A549 (cell line): ENCODE data around the gene SMAD6. TPM values are rescaled to one million over a fixed set of nuclear protein-coding genes. Genes with fewer than 3 reads are reported as not detected.

Experiments used
- ATAC-seq, 2 experiments: fragments of 200-7000 bp in 1 of 2; fragments of >200 bp in 1 of 2; cut with Nextera tagmentation in 1 of 2; cut with Tn5 transposase in 1 of 2; 3 replicates each; pipeline versions ENCODE4 v1.8.0 to v1.9.1; 2018 to 2020; ENCODE audit warnings: mild to moderate bottlenecking in 1 of 2, moderate library complexity in 1 of 2
- CTCF ChIA-PET: fragments of 300-600 bp; sonication (Branson Sonifier 250); formaldehyde crosslinking; extraction: SDS; loops from one replicate; lab custom pipeline; 2021; ENCODE audit warnings: antibody characterized with exemption, inconsistent platforms; lab: Yijun Ruan, JAX
- POLR2A ChIA-PET: fragments of 350-600 bp; formaldehyde crosslinking; extraction: SDS; loops from one replicate; lab custom pipeline; 2021; ENCODE audit warnings: antibody characterized with exemption, inconsistent platforms; lab: Yijun Ruan, JAX
- DNase-seq, 2 experiments: peaks; one replicate each; pipeline versions ENCODE4 v3.0.0 to v3.0.0-alpha.2; 2011 to 2016; ENCODE audit warnings: low read depth in 1 of 2, low spot score in 1 of 2
- FAIRE-seq: peaks from 2 replicates; lab custom pipeline; 2011; peaks lifted over from hg19 to GRCh38; lab: Jason Lieb, UNC
- H3K27ac ChIP-seq, 2 experiments: fragments of >200 bp; sonication (Bioruptor Twin); formaldehyde crosslinking; 3 replicates each; pipeline ENCODE4 v1.5.1; 2016 to 2017
- H3K4me1 ChIP-seq: fragments of >200 bp; sonication (Bioruptor Twin); formaldehyde crosslinking; 3 replicates; pipeline ENCODE4 v1.6.1; 2016
- H3K4me2 ChIP-seq: fragments of >200 bp; sonication (Bioruptor Twin); formaldehyde crosslinking; 3 replicates; pipeline ENCODE4 v1.6.1; 2016
- H3K4me3 ChIP-seq: fragments of >200 bp; sonication (Bioruptor Twin); formaldehyde crosslinking; 3 replicates; pipeline ENCODE4 v1.5.1; 2016
- H3K9me3 ChIP-seq: fragments of >200 bp; sonication (Bioruptor Twin); formaldehyde crosslinking; 3 replicates; pipeline ENCODE4 v1.6.1; 2016
- CBX8 ChIP-seq: fragments of 200-600 bp; sonication (generic); IDR thresholded peaks from 2 replicates; pipeline ENCODE4 v1.6.1; 2016
- FOSL2 ChIP-seq, 2 experiments: fragments of 450-650 bp in 1 of 2; fragments of >200 bp in 1 of 2; sonication (Bioruptor Twin) in 1 of 2; formaldehyde crosslinking; IDR thresholded peaks; 2 replicates each; pipeline versions ENCODE4 v1.5.0 to v1.6.1; 2016 to 2020; ENCODE audit warnings: mild to moderate bottlenecking in 1 of 2, moderate library complexity in 1 of 2
- FOXS1 ChIP-seq: fragments of 250-450 bp; sonication (Bioruptor Pico); IDR thresholded peaks from 2 replicates; pipeline ENCODE4 v1.5.0; 2020; ENCODE audit warnings: mild to moderate bottlenecking, moderate library complexity
- GATA3 ChIP-seq: IDR thresholded peaks from 2 replicates; pipeline ENCODE4 v1.6.1; 2012; ENCODE audit warnings: borderline replicate concordance
- MAZ ChIP-seq: fragments of 150-350 bp; IDR thresholded peaks from 2 replicates; pipeline ENCODE4 v1.6.1; 2014; ENCODE audit warnings: antibody characterized with exemption, low read depth, low read length, borderline replicate concordance
- MYC ChIP-seq: IDR thresholded peaks from 2 replicates; pipeline ENCODE4 v1.6.1; 2012; ENCODE audit warnings: mild to moderate bottlenecking, inconsistent platforms, low read length, improper control_type of control experiment, borderline replicate concordance
- POLR2A ChIP-seq: IDR thresholded peaks from 2 replicates; pipeline ENCODE4 v1.6.1; 2012; ENCODE audit warnings: mild to moderate bottlenecking, low read length
- RNF2 ChIP-seq: fragments of 200-600 bp; sonication (generic); IDR thresholded peaks from 2 replicates; pipeline ENCODE4 v1.6.1; 2016; ENCODE audit warnings: low read depth, mild to moderate bottlenecking, antibody characterized with exemption, moderate library complexity, borderline replicate concordance
- ZFP36 ChIP-seq: fragments of 450-650 bp; IDR thresholded peaks from 2 replicates; pipeline ENCODE4 v1.6.1; 2014; ENCODE audit warnings: borderline replicate concordance; ENCODE audit not compliant: partially characterized antibody
- ZSCAN20 ChIP-seq: fragments of 250-450 bp; sonication (Bioruptor Pico); IDR thresholded peaks from 2 replicates; pipeline ENCODE4 v1.8.0; 2022; ENCODE audit warnings: mild to moderate bottlenecking, moderate library complexity
- WGBS: methylation state at CpG from one replicate; pipeline ENCODE4 v1.1.6; 2017; ENCODE audit errors: missing lambda C conversion rate; 5-methylcytosine and 5-hydroxymethylcytosine counted together
- polyA plus RNA-seq, 4 experiments: library from polyadenylated mRNA; depleted of rRNA in 3 of 4; stranded (reverse); fragments of >200 nt; fragmentation: RNase III in 1 of 4; extraction: RNeasy Plus Mini Kit Qiagen cat#74134 plus additional on column Dnase treatment in 1 of 4; gene quantifications; 2 replicates in 3 of 4; 3 replicates in 1 of 4; pipeline ENCODE4 v1.2.3, GENCODE V29; 2011 to 2017
- TF ChIP-seq, protein P1 (sequence below): fragments of 250-450 bp; sonication (Bioruptor Pico); IDR thresholded peaks from 2 replicates; pipeline ENCODE4 v1.5.0; 2021; ENCODE audit warnings: mild to moderate bottlenecking, moderate library complexity, borderline replicate concordance
- TF ChIP-seq, protein P2 (sequence below): fragments of 450-650 bp; IDR thresholded peaks from 2 replicates; pipeline ENCODE4 v1.6.1; 2014; ENCODE audit warnings: antibody characterized with exemption
- TF ChIP-seq, protein P3 (sequence below): fragments of 200-600 bp; sonication (generic); IDR thresholded peaks from 2 replicates; pipeline ENCODE4 v1.6.1; 2016; ENCODE audit warnings: antibody characterized with exemption, mild to moderate bottlenecking, moderate library complexity
- TF ChIP-seq, protein P4 (sequence below): IDR thresholded peaks from 2 replicates; pipeline ENCODE4 v1.6.1; 2012; ENCODE audit warnings: low read depth, borderline replicate concordance
- TF ChIP-seq, protein P5 (sequence below): fragments of 250-450 bp; sonication (Bioruptor Pico); IDR thresholded peaks from 2 replicates; pipeline ENCODE4 v1.5.0; 2020; ENCODE audit warnings: low read depth, mild to moderate bottlenecking, moderate library complexity
- TF ChIP-seq, protein P6 (sequence below): IDR thresholded peaks from 2 replicates; pipeline ENCODE4 v1.6.1; 2012

SMAD6 gene
- polyA plus RNA-seq, 2 of the 4 experiments (the other 2 are of a cell fraction): 9.6 to 46.6 TPM

DNA sequence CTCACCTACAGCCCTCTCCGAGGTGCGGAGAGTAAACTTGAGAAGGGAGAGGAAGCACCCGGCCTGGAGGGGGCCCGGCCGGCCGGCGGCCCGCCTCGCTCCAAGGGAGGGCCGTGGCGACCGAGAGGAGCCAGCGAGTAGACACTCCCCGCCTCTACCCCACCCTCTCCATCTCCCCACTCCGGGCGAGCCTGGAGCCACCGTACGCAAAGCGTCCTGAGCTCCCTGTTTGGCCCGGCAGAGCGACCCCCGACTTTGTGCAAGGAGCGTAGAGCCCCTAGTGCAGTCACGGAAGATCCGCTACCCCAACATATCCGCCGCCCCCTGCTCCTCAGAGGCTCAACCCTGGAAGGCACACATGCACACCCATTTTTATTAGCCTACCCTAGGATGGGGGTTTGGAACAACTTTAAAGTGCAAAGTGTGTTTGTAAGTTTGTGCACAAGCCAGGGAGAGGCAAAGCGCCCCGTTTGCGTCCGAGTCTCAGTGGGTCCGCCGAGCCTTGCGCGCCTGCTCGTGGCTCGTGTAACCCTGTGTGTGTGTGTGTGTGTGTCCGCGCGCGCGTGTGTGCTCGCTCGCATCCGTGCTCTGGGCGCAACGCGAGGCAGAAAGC lies 508 bp upstream of the SMAD6 start:
- Histone ChIP-seq H3K4me1 (peaks cover 41% of the 10 kb centered on the region), H3K9me3 (no peaks in the 10 kb centered on the region)
- peak; percentile 70 to 82 for DNase-seq
- POLR2A ChIA-PET: interaction anchor here (0.6 to 7.3 kb wide), 17 partner anchors 10 to 231 kb away, joined by 3 to 94 read pairs (median 4); no protein-coding TSS in a partner anchor
- TF ChIP-seq, protein P1, sequence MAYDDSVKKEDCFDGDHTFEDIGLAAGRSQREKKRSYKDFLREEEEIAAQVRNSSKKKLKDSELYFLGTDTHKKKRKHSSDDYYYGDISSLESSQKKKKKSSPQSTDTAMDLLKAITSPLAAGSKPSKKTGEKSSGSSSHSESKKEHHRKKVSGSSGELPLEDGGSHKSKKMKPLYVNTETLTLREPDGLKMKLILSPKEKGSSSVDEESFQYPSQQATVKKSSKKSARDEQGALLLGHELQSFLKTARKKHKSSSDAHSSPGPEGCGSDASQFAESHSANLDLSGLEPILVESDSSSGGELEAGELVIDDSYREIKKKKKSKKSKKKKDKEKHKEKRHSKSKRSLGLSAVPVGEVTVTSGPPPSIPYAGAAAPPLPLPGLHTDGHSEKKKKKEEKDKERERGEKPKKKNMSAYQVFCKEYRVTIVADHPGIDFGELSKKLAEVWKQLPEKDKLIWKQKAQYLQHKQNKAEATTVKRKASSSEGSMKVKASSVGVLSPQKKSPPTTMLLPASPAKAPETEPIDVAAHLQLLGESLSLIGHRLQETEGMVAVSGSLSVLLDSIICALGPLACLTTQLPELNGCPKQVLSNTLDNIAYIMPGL (CRISPR knock-in tag): no peak
- TF ChIP-seq CBX8 (no peak), FOSL2 (IDR thresholded peaks at IDR 0.05) (no peak), FOSL2 (CRISPR knock-in tag; IDR thresholded peaks at IDR 0.05) (no peak), ZFP36 (no peak), ZSCAN20 (CRISPR knock-in tag) (no peak), FOXS1 (CRISPR knock-in tag) (no peak), MYC (peak; percentile 19; the same call in 1 of the 2 replicates), GATA3 (no peak), MAZ (0 out of 2 replicates have a peak, but pooled peaks have one; percentile 28)
- TF ChIP-seq, protein P2, sequence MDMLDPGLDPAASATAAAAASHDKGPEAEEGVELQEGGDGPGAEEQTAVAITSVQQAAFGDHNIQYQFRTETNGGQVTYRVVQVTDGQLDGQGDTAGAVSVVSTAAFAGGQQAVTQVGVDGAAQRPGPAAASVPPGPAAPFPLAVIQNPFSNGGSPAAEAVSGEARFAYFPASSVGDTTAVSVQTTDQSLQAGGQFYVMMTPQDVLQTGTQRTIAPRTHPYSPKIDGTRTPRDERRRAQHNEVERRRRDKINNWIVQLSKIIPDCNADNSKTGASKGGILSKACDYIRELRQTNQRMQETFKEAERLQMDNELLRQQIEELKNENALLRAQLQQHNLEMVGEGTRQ: no peak
- TF ChIP-seq, protein P3, sequence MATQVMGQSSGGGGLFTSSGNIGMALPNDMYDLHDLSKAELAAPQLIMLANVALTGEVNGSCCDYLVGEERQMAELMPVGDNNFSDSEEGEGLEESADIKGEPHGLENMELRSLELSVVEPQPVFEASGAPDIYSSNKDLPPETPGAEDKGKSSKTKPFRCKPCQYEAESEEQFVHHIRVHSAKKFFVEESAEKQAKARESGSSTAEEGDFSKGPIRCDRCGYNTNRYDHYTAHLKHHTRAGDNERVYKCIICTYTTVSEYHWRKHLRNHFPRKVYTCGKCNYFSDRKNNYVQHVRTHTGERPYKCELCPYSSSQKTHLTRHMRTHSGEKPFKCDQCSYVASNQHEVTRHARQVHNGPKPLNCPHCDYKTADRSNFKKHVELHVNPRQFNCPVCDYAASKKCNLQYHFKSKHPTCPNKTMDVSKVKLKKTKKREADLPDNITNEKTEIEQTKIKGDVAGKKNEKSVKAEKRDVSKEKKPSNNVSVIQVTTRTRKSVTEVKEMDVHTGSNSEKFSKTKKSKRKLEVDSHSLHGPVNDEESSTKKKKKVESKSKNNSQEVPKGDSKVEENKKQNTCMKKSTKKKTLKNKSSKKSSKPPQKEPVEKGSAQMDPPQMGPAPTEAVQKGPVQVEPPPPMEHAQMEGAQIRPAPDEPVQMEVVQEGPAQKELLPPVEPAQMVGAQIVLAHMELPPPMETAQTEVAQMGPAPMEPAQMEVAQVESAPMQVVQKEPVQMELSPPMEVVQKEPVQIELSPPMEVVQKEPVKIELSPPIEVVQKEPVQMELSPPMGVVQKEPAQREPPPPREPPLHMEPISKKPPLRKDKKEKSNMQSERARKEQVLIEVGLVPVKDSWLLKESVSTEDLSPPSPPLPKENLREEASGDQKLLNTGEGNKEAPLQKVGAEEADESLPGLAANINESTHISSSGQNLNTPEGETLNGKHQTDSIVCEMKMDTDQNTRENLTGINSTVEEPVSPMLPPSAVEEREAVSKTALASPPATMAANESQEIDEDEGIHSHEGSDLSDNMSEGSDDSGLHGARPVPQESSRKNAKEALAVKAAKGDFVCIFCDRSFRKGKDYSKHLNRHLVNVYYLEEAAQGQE: peak; percentile 51
- TF ChIP-seq, all 56 proteins: peak for 3
- ATAC-seq (peak; percentile 65 to 79), FAIRE-seq (no peak)
- WGBS: 0% methylated on average over 26 of the region's 48 CpGs
- Histone ChIP-seq H3K27ac (peak overlapping the region; percentile 95), H3K4me3 (peak overlapping the region; percentile 90), H3K4me2 (peak overlapping the region; percentile 97)
- CTCF ChIA-PET: interaction anchor here (1.0 to 24.6 kb wide), 12 partner anchors 10 to 160 kb away, joined by 3 to 779 read pairs (median 25); no protein-coding TSS in a partner anchor

DNA sequence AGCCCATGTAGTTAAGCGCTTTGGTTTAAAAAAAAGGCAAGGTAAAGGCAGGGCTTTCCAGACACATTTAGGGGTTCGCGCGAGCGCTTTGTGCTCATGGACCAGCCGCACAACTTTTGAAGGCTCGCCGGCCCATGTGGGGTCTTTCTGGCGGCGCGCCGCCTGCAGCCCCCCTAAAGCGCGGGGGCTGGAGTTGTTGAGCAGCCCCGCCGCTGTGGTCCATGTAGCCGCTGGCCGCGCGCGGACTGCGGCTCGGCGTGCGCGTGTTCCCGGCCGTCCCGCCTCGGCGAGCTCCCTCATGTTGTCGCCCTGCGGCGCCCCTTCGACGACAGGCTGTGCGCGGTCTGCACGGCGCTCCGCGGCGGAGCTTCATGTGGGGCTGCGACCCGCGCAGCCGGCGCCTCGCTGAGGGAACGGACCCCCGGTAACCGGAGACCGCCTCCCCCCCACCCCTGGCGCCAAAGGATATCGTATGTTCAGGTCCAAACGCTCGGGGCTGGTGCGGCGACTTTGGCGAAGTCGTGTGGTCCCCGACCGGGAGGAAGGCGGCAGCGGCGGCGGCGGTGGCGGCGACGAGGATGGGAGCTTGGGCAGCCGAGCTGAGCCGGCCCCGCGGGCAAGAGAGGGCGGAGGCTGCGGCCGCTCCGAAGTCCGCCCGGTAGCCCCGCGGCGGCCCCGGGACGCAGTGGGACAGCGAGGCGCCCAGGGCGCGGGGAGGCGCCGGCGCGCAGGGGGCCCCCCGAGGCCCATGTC lies 927 bp downstream of the SMAD6 start:
- peak overlapping the region; percentile 97 for H3K4me2 ChIP-seq
- ChIA-PET CTCF (interaction anchor here (0.5 to 24.6 kb wide), 17 partner anchors 16 to 1537 kb away, joined by 3 to 779 read pairs (median 4); no protein-coding TSS in a partner anchor), POLR2A (interaction anchor here (1.0 to 7.3 kb wide), 6 partner anchors 8 to 148 kb away, joined by 4 to 94 read pairs (median 14); no protein-coding TSS in a partner anchor)
- no peak for DNase-seq
- FAIRE-seq: no peak
- peak overlapping the region; percentile 95 for H3K27ac ChIP-seq
- peaks cover 54% of the 10 kb centered on the region for H3K4me1 ChIP-seq
- no peaks in the 10 kb centered on the region for H3K9me3 ChIP-seq
- WGBS: under 1% methylated on average over 38 of the region's 95 CpGs
- no peak for ATAC-seq
- TF ChIP-seq POLR2A (0 out of 2 replicates have a peak, but pooled peaks have one; percentile 15), RNF2 (peak; percentile 55; the same call in 1 of the 2 replicates), FOSL2 (IDR thresholded peaks at IDR 0.05) (no peak), FOSL2 (CRISPR knock-in tag; IDR thresholded peaks at IDR 0.05) (no peak)
- TF ChIP-seq, protein P4, sequence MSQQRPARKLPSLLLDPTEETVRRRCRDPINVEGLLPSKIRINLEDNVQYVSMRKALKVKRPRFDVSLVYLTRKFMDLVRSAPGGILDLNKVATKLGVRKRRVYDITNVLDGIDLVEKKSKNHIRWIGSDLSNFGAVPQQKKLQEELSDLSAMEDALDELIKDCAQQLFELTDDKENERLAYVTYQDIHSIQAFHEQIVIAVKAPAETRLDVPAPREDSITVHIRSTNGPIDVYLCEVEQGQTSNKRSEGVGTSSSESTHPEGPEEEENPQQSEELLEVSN: peak; percentile 43; the same call in 1 of the 2 replicates
- TF ChIP-seq, protein P5, sequence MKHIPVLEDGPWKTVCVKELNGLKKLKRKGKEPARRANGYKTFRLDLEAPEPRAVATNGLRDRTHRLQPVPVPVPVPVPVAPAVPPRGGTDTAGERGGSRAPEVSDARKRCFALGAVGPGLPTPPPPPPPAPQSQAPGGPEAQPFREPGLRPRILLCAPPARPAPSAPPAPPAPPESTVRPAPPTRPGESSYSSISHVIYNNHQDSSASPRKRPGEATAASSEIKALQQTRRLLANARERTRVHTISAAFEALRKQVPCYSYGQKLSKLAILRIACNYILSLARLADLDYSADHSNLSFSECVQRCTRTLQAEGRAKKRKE (CRISPR knock-in tag): no peak
- TF ChIP-seq, protein P6, sequence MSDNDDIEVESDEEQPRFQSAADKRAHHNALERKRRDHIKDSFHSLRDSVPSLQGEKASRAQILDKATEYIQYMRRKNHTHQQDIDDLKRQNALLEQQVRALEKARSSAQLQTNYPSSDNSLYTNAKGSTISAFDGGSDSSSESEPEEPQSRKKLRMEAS: peak; percentile 63; the same call in 1 of the 2 replicates
- peak overlapping the region; percentile 90 for H3K4me3 ChIP-seq
